Stimulated activated CD8-positive, alpha-beta memory T cell treated with anti-CD3 and anti-CD28 coated beads, Interleukin-4, amount 100 ng/mL, for 4 hours (primary cell): ENCODE measurements around the gene SORCS2.

ENCODE experiments used
- DNase-seq, 2 donors: peaks; one replicate each; pipeline ENCODE4 v3.0.0-alpha.2; 2020; ENCODE audit warnings: low read depth in 2 of 2, low spot score in 1 of 2

Gene SORCS2

DNA sequence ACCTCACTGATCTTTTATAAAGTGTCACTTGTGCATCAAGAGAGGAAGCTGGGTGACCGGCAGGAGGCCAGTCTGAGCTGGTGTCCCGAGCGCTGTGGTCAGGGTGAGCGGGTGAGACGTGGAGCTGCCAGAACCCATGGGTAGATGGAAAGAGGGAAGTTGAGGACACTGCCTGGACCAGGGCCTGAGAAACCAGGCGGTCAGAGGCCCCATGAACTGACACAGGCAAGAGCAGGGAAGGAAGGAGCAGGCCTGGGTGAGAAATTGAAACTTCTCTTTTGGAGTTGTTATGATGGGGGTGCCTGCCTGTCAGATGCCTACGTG, 554.7 kb downstream of the SORCS2 start:
- no peak for DNase-seq

DNA sequence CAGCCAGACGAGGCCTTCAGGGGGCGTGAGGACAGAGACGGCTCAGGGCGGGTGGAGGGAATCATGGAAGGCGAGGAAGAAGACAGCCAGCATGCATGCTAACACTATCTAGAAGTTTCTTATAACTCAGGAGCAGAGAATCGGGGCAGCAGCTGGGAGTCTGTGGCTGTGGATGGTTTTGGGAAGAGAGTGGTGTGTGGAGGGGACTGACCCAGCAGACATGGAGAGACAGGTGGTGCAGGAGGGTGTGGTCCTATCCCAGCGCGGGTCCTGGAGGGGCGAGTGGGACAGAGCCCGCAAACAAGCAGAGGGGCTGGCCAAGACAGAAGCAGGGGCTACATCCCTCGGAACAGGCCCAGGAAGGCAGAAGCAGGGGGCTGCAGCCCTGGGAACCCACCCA, 555.2 kb downstream of the SORCS2 start:
- DNase-seq = no peak

DNA sequence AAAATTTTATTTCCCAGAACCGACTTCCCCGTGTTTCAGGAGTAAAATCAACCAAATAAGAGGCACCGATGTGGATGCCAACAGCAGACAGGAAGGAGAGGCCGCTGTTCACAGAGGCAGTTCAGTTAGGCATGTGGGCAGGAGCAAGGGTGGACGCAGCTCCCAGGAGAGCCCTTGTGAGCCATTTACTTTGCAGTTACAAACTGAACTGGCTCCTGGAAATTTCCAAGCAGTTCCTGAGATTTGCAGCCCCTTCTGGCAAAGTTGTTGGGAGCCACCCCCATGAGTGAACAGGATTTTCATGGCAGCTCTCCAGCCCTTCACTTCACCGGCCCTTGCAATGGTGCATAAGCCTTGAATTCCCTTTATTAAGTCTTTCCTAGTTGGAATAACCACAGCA, 558.2 kb downstream of the SORCS2 start:
- DNase-seq = no peak

DNA sequence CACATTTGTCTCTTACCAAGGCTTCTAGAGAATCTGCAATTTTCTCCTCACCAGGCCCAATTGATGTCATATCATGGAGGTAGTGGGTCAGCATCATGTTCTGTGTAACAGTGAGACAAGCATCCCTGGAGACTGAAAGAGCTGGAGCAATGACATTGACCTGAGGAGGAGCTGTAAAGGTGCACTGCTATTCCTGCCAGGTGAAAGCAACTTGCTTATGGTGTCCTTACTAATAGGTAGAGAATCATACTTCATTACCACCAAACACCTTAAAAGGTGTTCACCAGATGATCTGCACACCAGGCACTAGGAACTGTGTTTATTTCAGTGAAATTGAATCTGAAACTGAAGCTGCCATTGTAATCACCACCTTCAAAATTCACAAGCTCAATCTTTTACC, 558.6 kb downstream of the SORCS2 start:
- DNase-seq = no peak

DNA sequence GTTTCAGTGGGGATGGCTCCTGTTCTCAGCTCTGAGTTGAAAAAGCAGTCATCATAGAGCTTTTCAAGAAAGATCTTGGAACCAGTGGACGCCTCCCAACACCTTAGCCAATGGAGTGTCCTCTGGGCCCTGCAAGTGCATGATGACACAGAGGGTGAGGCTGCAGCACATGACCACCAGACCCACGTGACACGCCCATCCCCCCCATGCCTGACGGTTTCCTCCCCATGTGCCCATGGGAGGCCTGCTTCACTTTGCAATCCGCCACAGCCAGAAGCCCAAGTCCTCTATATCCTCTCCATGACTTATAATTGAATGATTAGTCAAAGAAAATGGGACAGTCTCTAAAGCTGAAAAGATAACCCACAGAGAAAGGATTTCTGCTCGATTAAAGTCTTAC, 560.3 kb downstream of the SORCS2 start:
- no peak for DNase-seq

DNA sequence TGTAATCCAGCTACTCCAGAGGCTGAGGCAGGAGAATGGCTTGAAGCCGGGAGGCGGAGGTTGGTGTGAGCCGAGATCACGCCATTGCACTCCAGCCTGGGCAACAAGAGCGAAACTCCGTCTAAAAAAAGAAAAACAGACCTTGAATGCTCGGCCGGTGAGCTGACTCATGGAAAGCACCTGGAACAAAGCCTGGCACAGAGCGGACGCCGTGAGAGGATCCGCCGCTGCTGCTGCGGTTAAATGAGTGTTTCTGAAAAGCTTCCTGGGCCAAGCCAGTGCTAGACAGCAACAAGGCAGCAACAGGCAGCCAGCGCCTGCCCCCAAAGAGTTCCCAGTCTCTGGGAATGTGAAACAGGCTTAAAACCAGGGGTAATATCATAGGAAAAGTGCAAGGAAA, 560.9 kb downstream of the SORCS2 start:
- no peak for DNase-seq

DNA sequence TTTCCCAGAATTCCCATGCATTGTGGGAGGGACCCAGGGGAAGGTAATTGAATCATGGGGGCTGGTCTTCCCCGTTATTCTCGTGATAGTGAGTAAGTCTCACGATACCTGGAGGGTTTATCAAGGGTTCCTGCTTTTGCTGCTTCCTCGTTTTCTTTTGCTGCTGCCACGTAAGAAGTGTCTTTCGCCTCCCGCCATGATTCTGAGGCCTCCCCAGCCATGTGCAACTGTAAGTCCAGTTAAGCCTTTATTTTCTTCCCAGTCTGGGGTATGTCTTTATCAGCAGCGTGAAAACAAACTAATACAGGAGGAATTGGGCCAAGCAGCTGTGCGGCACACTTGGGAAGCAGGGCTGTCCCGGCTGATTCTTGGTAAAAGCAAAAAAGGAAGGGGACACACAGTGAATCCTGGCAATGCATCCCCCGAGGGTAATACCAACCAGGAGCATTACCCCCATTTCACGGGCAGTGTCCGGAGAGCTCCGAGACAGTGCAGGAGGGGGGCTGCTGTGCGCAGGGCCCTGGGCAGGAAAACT, 561.7 kb downstream of the SORCS2 start:
- no peak for DNase-seq

DNA sequence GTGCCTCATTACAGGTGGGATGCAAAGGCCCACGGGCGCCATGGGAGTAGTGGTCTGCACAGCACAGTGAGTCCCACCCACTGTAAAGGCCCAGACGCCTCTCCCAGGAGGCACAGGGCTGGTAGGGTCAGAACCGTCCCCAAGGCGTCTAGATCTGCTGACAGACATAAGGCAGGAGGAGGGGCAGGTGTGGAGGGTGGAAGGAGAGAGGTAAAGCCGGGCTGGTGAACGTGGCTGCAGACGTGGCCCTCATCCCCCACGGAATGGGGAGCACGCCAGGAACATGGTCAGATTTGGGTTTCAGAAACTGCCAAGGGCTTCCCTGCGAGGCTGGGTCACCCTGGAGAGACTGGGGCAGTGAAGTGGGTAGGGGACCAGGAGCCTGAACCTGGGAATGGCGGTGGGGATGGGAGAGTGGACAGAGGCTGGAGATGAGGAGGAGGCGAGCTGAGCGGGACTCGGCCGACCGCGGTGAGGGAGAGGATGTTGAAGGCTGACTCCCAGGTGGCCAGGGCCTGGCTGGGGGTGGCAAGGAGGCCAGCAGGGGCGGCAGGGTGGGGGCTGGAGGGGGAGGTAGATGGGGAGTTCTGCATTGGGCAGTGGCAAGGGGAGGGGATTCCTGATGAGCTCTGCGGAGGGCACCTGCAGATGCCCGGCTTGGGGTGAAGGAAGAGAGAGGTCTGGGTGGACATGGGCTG, 562.4 kb downstream of the SORCS2 start:
- no peak for DNase-seq

DNA sequence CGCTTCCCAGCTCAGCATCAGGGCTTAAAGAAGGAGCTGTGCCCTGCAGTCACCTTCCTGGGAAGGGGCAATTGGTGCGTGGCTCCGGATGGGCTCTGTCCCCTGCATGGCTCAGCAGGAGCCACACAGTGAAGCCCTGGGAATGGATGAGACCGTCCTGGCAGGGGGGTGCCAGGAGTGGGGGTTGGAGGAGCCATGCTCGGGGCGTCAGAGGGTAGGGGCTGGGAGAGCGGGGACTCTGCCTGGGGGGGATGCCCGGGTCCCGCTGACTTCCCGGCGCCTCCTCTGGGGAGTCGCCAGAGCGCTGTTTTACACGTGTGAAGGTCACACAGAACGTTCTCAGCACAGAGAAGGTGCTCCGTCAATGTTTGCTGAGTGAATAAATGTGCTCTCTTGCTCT, 563.2 kb downstream of the SORCS2 start:
- no peak for DNase-seq

DNA sequence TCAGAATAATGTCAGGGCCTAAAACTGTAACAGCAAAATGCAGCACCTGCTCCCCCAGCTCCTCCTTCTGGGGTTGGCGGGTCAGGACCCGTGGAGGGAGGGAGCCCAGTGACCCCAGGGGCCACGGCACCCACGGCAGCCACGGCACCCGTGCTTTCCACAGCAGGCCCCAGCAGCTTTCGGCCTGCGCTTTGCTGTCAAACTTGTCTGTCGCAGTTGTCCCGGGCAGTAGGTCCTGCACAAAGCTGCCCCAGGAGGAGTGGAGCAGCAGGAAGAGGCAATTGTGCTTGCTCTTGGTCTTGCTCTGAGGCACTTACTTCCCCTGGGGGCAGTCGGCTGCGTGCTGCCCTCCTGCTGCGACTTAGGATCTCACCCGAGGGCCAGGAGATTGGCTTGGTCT, 563.7 kb downstream of the SORCS2 start:
- DNase-seq = no peak

DNA sequence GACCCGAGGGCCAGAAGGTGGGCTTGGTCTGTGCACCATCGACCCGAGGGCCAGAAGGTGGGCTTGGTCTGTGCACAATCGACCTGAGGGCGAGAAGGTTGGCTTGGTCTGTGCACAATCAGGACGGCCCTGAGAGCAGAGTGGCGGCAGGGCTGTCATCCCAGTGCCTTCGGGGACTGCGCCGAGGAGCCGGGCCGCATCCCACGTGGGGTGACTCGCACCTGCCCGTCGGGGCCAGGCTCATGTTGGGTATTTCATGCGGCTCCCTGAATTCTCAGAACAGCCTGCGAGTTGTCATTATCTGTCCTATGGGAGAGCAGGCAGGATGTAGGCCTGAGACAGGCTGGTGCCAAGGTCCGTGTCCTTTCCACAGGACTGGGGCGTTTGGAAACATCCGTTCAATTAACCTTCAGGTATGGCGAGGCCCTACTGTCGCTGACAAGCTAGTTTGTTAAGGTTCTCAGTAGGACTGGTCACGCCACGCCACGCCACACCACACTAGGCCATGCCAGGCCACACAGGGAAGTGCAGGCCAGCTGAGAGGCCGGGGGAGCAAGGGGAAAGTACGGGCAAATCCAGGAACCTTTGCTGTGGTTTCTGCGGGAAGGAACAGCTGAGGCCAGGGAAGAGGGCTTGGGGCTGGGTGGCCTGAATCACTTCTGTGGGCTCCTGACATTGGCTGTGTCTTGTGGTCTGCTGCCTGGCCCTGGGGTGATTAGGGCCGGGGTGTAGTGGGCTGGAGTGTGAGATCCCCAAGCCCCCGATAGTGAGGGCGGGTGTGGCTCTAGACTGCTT, 564.4 kb downstream of the SORCS2 start:
- DNase-seq = no peak

DNA sequence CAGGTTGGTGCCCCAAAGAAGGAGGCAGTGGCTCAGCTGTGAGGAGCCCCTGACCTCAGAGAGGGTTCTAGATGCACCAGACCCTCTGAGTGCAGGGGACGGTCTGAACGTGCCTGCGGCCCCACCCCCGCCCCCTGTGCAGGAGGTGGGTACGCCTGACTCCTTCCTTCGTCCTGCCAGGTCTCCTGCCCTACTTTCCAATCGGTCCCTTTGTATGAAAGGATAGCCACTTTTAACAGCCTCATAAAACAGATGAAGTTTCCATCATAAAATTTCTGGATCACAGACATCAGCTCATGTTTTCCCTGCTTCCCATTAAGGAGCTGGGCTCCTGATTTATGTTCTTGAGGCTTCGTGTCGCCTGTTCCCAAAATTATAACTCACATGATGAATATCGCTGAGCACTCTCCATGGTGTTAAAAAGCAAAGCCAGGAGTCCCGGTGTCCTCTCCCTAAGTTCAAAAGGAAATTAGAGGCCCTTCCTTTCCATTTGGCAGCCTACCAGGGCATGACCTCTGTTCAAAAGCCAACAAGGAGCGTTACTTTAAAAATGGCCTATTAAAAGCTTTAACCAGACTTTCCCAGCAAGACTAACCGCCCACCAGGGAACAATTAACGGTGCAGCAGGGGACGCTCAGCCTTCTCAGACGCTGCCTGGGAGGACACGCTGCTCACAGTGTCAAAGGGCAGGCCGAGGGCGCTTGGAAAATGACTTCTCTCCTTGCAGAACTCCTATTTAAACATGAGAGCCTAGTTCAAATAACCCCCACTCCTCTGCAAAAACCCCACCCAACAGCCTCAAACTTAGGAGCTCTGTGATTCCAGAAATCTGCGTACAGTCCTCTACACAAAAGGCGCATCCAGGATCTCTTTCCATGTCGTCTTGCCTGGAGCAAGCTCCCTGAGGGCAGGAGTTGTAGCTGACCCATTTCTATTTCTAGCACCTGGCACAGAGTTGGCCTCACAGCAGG, 565.4 kb downstream of the SORCS2 start:
- no peak for DNase-seq

DNA sequence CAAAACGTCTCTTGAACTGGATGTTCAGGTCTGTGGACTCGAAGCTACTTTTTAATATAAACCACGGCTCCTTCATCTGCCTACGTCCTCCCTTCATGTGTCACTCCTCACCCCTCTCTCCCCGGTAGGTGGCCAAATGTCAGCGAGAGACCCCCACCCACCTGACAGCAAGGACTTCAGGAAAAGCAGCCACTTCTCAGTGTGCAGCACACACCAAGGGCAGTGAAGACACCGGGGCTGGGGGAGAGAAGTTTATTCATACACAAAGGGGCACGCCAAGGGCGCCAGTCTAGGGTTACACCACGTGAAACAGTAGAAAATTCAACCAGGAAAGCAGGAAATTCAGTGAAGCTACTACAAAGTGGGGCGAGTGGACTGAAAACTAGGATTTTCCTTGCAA, 566.1 kb downstream of the SORCS2 start:
- no peak for DNase-seq

DNA sequence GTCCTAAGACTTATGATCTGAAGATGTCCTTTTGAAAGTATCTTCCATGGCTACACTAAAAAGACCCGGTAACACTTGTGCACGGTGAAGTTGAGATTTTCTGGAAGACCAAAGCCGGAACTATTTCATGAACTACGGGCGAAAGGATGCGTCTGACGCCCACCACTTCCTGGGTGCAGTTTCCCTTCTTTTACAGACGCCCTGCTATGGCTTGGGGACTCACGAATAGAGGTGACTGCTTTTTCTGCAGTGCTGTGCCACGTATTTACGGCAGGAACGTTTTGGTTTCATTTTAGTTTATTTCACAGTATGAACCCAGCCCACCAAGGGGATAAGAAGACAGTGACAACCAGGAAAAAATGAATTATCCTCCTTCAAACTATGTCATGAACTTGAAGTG, 566.9 kb downstream of the SORCS2 start:
- DNase-seq = peak; percentile 40 to 47

DNA sequence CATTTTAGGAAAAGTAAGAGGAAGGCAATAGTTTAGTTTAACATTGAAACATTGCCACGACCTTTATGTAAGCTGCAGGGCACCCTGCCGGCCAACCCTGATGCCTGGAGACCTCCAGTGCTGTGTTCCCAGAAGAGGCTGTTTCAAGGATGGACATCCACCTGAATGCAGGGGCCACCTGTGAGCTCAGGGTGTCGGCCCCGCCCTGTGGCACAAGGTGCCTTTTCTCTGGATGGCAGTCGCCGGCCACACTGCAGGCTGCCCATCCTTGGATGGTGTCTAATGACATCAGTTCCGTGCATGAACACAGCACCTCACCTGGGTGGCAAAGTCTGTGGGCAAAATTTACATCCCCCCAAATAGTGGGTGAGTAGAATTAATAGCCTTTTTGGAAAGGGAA, 567.3 kb downstream of the SORCS2 start:
- DNase-seq = no peak

DNA sequence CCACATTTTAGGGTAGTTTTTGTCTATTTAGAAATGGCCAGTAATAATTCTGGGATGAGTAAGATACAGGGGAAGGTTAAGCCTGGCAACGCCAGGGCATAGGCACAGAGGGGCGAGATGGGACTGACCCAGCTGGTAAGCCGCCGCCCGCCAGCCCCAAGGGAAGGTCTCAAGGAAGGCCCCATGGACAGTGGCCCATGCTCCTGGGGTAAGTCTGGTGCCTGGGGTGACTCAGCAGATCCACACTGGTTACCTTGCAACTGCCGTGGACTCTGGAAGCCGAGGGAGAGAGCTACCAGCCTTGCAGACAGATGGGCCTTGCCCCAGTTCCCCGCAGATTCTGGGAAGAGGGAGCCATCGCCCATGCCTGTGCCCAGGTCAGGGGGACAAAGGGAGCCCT, 567.9 kb downstream of the SORCS2 start:
- DNase-seq = no peak

DNA sequence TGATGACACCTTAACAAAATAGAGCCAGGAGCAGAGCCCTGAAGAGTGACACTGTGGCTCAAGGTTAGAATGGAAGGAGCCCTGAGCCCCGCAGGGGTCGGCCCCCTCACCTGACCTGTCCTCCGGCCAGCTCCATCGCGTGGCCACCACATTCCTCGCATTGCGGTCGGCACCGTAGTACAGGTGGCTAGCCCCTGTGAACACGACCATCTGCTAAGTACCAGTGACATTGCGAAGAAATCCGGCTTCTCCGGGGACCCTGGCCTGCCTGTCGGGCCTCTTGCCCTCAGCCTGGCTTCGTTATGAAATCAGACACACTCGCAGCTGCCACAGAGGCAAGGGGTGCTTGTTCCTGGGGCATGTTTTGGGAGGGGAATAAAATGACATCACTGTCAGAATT, 568.4 kb downstream of the SORCS2 start:
- DNase-seq = no peak

DNA sequence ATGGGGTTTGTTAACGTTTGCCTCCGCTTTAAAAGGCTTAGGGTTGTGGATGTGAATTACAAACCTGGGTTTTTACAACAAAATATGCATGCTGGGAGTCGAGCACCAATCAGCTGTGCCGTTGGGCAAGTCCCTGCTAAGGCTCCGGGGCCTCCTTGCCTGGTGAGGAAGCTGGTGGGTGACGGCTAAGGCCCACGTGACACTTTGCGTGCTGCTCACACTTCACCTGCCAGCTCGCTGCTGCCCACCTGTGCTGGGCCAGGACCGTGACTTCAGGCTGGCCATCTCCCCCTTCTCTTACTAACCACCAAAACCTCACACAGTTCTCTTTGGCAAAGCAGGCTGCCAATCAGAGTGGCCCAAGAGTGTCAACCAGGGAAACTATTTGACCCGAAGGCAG, 569.0 kb downstream of the SORCS2 start:
- DNase-seq = no peak

DNA sequence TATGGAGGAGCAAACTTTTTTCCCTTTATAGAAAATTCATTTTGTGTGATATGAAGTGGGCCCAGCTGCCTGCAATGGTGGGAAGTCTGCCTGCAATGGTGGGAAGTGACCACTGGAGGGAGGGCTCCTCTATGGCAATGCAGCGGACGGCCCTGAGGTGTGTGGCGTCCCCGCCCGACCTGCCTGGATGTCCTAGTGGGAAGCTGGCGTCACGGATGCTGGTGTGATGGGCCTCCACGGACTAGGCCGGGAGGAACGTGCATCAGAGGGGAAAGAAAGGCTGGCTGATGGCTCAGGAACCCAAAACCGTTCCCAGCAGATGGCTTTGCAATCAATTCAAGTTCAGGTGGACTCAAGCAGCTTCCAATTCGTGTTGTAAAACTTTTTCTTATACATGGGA, 569.4 kb downstream of the SORCS2 start:
- no peak for DNase-seq

DNA sequence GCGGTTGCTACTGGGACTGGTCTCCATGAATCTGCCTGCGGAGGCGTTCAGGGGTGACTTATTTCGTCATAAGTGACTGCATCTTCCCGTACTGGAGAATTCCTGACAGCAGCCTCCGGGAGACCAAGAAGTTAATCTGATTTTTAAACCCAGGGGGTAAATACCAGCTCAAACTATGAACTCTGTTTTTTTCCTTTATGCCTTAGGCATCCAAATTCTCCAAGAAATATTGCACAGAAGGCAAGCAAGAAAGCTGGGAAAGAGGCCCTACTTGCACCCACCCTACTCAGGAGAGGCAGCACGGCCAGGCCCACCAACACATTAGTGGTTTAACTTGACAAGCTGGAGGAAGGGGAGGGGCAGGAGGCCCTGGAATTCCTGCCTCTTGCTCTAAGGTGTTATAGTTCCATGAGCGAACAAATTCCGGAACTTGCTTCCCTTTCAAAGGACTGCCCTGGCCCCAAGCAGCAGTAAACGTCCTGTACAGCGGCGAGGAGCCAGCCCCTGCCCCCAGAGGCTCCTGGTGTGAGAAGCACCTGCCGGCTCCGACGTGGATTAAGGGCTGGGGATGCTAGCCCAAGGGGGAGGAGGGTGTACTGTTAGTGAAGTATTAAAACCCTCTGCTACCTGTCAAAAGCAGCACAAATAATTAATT, 570.2 kb downstream of the SORCS2 start:
- DNase-seq = no peak

DNA sequence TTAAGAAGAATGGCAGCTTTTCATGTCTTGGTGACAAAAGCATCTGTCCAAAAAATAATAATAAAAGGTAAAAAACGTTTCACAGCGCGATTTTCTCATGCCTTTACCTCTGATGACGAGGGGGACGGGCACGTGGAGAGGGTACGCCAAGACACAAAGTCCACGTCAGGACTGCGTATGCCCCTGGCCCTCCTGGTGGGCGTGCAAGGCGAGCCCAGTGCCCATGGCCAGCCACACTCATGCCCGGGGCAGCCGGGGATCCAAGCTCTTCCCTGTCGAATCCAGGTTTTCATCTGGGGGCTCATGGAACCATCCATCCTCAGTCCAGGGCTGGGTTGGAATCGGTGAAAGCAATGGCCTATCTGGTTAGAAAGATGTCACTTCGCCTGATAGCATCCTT, 570.8 kb downstream of the SORCS2 start:
- DNase-seq = no peak
